Measurements from ENCODE around the gene NFILZ. TPM values are rescaled to one million over a fixed set of nuclear protein-coding genes. Genes with fewer than 3 reads are reported as not detected.
"Not testable (repeated sequence)": the region's sequence is repeated elsewhere in the genome, so short reads cannot be mapped to it uniquely, and the experiment has no call there.

NFILZ gene
- total RNA-seq, 6 donors from 2014 or later = not detected

DNA sequence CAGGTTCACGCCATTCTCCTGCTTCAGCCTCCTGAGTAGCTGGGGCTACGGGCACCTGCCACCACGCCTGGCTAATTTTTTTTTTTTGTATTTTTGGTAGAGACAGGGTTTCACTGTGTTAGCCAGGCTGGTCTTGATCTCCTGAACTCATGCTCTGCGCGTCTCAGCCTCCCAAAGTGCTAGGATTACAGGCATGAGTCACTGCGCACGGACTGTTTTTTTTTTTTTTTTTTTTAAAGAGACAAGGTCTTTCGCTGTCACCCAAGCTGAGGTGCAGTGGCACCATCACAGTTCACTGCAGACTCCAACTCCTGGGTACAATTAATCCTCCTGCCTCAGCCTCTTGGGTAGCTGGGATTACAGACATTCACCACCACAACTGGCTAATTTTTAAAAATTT, 11.7 kb upstream of the NFILZ start:
- ATAC-seq (ENCODE audit: low FRiP score in 2 of 2) (no peak), DNase-seq (no peak)
- no peaks in the 10 kb centered on the region for H3K27me3 ChIP-seq
- H3K4me1 ChIP-seq = no peaks in the 10 kb centered on the region
- WGBS, 2 donors = 65 to 72% methylated on average over 8 of the region's 8 CpGs
- no peak overlapping the region for H3K27ac ChIP-seq
- TF ChIP-seq POLR2AphosphoS5 (IDR thresholded peaks at IDR 0.05) (no peak), POLR2A (IDR thresholded peaks at IDR 0.05) (no peak), EP300 (IDR thresholded peaks at IDR 0.05) (no peak)
- TF ChIP-seq, protein P1, sequence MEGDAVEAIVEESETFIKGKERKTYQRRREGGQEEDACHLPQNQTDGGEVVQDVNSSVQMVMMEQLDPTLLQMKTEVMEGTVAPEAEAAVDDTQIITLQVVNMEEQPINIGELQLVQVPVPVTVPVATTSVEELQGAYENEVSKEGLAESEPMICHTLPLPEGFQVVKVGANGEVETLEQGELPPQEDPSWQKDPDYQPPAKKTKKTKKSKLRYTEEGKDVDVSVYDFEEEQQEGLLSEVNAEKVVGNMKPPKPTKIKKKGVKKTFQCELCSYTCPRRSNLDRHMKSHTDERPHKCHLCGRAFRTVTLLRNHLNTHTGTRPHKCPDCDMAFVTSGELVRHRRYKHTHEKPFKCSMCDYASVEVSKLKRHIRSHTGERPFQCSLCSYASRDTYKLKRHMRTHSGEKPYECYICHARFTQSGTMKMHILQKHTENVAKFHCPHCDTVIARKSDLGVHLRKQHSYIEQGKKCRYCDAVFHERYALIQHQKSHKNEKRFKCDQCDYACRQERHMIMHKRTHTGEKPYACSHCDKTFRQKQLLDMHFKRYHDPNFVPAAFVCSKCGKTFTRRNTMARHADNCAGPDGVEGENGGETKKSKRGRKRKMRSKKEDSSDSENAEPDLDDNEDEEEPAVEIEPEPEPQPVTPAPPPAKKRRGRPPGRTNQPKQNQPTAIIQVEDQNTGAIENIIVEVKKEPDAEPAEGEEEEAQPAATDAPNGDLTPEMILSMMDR (IDR thresholded peaks at IDR 0.05) = no peak
- no peaks in the 10 kb centered on the region for H3K36me3 ChIP-seq
- no peak overlapping the region for H3K4me3 ChIP-seq
- H3K9me3 ChIP-seq = no peaks in the 10 kb centered on the region

GRCh38 chr19:8622886-8623285, 7.5 kb upstream of the NFILZ start:
- not testable (repeated sequence) for H3K27me3 ChIP-seq; H3K4me1 ChIP-seq; DNase-seq; H3K27ac ChIP-seq; ATAC-seq (ENCODE audit: low FRiP score in 2 of 2); H3K9me3 ChIP-seq; H3K4me3 ChIP-seq; H3K36me3 ChIP-seq
- WGBS, 2 donors = 55 to 64% methylated on average over 4 of the region's 4 CpGs

DNA sequence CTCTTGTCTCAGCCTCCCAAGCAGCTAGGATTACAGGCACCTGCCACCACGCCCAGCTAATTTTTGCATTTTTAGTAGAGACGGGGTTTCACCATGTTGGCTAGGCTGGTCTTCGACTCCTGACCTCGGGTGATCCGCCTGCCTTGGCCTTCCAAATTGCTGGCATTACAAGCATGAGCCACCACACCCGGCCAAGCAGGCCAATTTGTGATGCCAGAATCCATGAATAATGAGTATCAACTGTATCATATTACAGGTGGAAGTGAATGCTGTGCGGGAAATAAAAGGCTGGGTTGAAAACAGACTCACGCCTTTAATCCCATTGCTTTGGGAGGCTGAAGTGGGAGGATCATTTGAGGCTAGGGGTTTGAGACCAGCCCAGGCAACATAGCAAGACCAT, 3.6 kb upstream of the NFILZ start:
- 80 to 90% methylated on average over 8 of the region's 8 CpGs for WGBS, 2 donors
- Histone ChIP-seq H3K27me3 (no peaks in the 10 kb centered on the region), H3K36me3 (no peaks in the 10 kb centered on the region), H3K9me3 (peaks cover 0 to 6% (median 4%) of the 10 kb centered on the region in 4 donors), H3K4me1 (no peaks in the 10 kb centered on the region), H3K27ac (no peak overlapping the region), H3K4me3 (no peak overlapping the region)
- DNase-seq (no peak), ATAC-seq (ENCODE audit: low FRiP score in 2 of 2) (no peak)
- TF ChIP-seq POLR2A (IDR thresholded peaks at IDR 0.05) = no peak
- TF ChIP-seq, protein P1 (IDR thresholded peaks at IDR 0.05) = no peak
- TF ChIP-seq POLR2AphosphoS5 (IDR thresholded peaks at IDR 0.05) = no peak
- no peak for TF ChIP-seq EP300 (IDR thresholded peaks at IDR 0.05)

DNA sequence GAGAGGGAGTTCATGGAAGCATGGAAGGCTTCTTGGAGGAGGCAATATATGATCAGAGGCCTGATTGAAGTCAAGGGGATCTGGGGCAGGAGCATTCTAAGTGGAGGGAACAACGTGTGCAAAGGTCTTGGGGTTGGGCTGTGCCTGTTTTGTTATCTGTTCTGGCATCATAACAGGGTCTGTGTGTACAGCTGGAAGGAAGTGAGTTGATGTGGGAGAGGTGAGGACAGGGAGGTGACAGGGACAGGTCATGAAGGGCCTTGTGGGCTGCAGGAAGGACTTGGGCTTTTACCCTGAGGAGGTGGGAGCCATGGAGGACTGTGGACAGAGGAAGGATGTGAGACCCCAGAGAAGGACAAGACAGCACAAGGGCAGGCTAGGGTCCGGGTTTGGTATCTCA, 1.2 kb upstream of the NFILZ start:
- DNase-seq (no peak), ATAC-seq (ENCODE audit: low FRiP score in 2 of 2) (no peak)
- WGBS, 2 donors = 80 to 88% methylated on average over 2 of the region's 2 CpGs
- H3K4me3 ChIP-seq = no peak overlapping the region
- peaks cover 0 to 6% (median 4%) of the 10 kb centered on the region in 4 donors for H3K9me3 ChIP-seq
- H3K27ac ChIP-seq = no peak overlapping the region
- no peaks in the 10 kb centered on the region for H3K4me1 ChIP-seq
- H3K36me3 ChIP-seq = no peaks in the 10 kb centered on the region
- TF ChIP-seq POLR2A (IDR thresholded peaks at IDR 0.05) (no peak), POLR2AphosphoS5 (IDR thresholded peaks at IDR 0.05) (no peak), EP300 (IDR thresholded peaks at IDR 0.05) (no peak)
- TF ChIP-seq, protein P1 (IDR thresholded peaks at IDR 0.05) = no peak
- H3K27me3 ChIP-seq = no peaks in the 10 kb centered on the region

GRCh38 chr19:8630796-8631424, 477 bp downstream of the NFILZ start:
- H3K27ac ChIP-seq = peak overlapping the region in 1 of 4 donors; percentile 19
- no peak for ATAC-seq (ENCODE audit: low FRiP score in 2 of 2)
- no peak overlapping the region for H3K4me3 ChIP-seq
- no peak for DNase-seq
- no peaks in the 10 kb centered on the region for H3K27me3 ChIP-seq
- no peaks in the 10 kb centered on the region for H3K36me3 ChIP-seq
- no peaks in the 10 kb centered on the region for H3K4me1 ChIP-seq
- TF ChIP-seq, protein P1 (IDR thresholded peaks at IDR 0.05) = no peak
- peaks cover 0 to 6% (median 4%) of the 10 kb centered on the region in 4 donors for H3K9me3 ChIP-seq
- 63 to 69% methylated on average over 6 of the region's 6 CpGs for WGBS, 2 donors
